KBM-7 (cell line): ENCODE measurements around the gene APH1A.
A peak's percentile ranks its signal among the peaks of the same experiment; 100 is the strongest.
"Not testable (repeated sequence)": the region's sequence is repeated elsewhere in the genome, so short reads cannot be mapped to it uniquely, and the experiment has no call there.

Source experiments
- DNase-seq: peaks from one replicate; pipeline ENCODE4 v3.0.0-alpha.2; 2015
- in situ Hi-C: fragments of 300-500 bp; cut with MboI; formaldehyde crosslinking; loops from 2 replicates; pipeline ENCODE4 v1.14.3; 2020; ENCODE audit warnings: low sequenced_read_pairs, low pct_unique_long_range_greater_than_20kb, mixed read lengths

The APH1A gene

DNA sequence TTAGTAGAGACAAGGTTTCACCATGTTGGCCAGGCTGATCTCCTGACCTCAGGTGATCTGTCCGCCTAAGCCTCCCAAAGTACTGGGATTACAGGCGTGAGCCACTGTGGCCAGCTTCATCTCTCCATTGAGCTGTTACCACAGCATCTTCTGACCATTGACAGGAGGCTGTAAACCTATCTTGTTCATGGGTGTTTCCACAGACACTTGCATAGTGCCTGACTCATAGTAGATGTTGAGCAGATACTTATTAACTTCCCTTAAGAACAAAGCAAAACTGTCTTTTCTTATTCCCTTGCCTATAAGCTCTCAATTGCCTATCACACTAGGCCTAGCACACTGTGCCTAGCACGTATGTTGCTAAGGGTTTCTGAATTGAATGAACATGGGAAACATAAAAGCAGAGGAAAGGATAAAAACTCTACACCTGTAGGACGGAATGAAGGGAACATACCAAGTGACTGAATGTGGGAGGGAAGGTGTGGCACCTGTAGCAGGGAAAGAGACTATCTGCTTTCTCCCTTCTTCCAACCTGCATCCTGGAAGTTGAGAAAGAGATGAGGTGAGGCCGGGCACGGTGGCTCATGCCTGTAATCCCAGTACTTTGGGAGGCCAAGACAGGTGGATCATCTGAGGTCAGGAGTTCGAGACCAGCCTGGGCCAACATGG lies 2.6 kb upstream of the APH1A start:
- in situ Hi-C loops = no loop called here
- no peak for DNase-seq

DNA sequence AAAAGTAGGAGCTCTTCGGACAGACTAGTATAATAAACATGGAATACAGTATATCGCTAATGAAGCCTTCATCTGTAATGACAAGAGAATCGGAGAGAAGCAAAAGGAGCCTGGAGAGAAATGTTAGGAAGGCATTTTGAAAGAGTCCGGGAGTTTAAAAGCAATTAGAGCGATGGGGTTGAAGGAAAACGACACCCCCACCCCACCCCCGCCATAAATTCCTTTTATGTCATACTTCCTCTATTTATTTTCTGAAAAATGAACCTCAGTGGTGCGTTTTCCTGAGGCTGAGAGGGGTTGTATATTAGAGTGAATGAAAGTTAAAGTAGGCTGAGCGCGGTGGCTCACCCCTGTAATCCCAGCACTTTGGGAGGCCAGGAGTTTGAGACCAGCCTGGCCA lies 635 bp upstream of the APH1A start:
- no peak for DNase-seq
- in situ Hi-C loops = no loop called here

DNA sequence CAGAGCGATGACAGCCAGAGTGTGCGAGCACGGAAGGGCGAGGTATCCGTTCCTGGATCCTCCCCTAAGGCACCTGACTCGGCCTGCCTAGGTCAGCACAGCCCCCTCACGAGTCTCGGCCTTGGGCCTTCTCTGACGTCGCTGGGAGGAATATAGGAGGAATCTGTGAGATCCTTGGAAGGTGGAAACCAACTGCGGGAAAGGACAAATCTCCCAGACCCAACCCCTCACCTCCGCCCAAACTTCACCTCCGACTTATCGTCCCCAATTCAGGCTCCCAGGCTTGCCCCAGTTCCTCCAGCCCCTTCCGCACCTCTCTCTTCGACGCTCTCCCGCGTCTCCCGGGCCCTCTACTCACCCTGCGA lies 494 bp downstream of the APH1A start:
- in situ Hi-C loops = no loop called here
- DNase-seq = peak; percentile 28

DNA sequence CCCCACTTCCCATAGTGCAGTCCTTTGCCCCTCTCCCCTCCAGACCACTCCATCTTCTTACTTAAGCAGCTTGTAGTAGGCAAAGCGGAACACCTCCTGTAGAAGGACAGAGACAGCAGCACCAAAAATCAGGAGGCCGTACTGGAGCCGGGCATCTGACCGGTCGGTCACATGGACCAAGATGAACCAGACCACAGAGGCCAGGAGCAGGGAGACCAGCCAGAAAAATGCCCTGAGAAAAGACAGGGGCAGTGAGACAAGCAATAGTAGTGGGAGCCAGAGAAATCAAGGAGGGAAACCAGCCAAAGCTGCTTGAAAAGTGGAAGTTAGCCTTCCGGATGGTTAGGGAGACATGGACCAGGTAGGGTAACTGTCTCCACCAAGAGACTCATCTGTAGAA lies 920 bp downstream of the APH1A start:
- in situ Hi-C loops = no loop called here

DNA sequence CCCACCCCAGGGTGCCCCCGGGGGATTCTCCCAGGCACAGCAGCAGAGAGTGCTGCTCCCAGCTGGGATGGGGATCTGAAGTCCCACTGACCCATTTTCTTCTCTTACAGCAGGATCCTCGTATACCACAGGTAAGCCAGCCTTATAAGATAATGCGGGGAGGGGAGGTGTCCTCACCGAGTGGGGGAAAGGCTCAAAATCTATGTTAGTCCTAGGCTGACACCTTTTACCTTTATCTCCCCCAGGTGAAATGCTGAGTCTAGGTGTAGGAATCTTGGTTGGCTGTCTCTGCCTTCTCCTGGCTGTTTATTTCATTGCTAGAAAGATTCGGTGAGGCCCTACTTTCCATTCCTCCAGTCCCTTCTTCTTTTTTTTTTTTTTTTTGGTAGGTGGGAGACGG lies 5.3 kb downstream of the APH1A start:
- DNase-seq = no peak
- in situ Hi-C loops = no loop called here

More for the DNA sequence above, 920 bp downstream of the APH1A start:
- no peak for DNase-seq

DNA sequence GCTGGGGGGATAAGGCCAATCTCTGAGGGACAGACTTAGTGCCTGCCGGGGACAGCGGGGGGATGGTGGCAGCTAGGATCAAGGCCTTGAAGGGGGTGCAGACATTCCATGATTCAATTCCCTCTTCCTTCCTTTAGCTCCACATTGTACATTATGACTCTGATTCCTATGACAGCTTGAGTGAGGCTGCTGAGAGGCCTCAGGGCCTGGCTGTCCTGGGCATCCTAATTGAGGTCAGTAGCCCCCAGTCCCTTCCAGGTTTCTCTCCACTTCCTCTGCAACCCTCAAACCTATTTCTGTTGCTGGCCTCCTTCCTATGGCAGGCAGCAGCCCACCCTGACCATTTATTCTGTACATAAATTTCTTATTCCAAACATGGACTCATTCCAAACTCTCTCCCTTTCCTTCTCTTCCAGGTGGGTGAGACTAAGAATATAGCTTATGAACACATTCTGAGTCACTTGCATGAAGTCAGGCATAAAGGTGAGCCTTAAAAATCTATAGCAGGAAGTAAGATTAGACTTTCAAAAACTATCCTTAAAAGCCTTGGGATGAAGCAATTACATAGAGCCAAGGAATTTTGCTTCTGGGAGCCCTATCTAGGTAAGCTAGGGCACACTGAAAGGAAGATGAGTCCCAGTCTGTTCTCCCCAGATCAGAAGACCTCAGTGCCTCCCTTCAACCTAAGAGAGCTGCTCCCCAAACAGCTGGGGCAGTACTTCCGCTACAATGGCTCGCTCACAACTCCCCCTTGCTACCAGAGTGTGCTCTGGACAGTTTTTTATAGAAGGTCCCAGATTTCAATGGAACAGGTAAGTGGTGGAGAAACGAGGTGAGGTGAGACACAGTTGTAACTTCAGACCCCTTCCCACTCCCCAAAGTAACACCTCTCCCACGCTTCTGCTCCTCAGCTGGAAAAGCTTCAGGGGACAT lies 6.2 kb downstream of the APH1A start:
- in situ Hi-C loops = no loop called here
- no peak for DNase-seq

DNA sequence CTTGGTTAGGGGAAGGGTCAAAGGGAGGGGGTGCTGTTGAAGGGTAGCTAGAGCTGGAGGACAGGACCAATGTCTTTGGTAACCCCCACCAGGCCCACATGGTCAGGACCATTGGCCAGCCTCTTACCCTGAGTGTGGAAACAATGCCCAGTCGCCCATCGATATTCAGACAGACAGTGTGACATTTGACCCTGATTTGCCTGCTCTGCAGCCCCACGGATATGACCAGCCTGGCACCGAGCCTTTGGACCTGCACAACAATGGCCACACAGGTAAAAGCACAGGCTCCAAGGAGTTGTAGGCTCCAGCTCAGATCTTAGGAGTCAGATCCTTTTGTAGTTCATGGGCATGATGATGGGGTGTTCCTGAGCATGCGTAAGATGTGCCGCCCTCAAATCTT lies 7.4 kb downstream of the APH1A start:
- in situ Hi-C loops = no loop called here
- DNase-seq = no peak

DNA sequence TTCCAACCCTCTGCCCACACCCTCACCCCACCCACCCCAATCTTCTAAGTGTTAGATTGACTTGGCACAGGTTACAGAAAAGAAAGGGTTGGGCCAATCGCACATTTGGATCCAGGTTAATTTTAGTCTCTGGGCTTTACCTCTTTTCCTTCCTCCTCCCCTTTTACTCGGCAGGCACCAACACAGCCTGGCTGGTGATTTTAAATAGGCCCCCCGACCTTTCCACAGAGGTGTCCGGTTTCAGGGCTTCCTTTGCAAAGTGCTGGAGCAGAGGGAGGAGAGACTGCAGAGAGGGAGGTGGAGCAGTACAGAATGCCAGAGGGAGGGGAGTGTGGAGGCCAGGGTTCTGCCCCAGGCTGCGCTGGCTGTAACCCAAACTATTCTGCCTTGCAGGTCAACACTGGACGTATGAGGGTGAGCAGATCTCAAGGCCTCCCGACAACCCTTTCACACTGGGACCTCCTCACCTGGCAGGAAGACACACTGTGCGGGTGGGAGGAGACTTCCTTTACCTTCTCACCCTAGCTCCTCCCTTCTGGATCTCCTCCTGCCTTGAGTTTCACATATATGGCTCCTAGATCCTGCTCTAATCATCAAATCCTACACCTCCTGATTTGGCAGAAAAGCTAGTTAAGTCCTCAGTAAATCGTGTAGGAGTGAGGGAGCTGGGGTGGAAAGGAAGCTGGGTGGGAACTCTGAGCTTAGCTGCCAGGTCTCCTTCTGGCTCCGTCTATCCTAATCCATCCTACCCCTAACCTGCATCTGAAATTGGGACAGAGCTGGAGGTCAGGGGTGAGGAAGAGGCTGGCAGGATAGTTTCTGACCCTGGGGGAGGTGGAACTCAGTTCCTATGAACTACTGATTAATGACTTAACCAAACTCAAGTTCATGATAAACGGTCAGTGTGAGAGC lies 8.8 kb downstream of the APH1A start:
- in situ Hi-C loops = no loop called here
- DNase-seq = peak; percentile 62

DNA sequence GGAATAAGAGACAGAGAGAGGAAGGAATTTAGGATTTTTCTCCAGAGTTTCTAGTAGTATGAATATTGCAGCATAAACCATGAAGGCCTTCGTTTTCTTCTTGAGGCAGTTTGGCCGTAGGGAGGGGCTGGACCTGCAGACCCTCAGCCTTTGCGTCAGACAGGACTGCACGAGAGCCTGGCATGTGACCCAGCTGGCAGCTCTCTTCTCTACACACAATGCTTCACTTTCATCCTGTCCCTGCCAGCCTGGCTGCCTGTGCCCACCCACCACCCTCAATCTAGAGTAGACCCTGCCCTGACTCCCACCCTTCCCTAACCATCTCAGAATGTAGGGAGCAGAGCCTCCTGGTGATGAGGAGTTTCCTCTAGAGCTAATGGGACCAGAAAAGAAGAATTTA lies 9.6 kb downstream of the APH1A start:
- DNase-seq = no peak
- in situ Hi-C loops = no loop called here

DNA sequence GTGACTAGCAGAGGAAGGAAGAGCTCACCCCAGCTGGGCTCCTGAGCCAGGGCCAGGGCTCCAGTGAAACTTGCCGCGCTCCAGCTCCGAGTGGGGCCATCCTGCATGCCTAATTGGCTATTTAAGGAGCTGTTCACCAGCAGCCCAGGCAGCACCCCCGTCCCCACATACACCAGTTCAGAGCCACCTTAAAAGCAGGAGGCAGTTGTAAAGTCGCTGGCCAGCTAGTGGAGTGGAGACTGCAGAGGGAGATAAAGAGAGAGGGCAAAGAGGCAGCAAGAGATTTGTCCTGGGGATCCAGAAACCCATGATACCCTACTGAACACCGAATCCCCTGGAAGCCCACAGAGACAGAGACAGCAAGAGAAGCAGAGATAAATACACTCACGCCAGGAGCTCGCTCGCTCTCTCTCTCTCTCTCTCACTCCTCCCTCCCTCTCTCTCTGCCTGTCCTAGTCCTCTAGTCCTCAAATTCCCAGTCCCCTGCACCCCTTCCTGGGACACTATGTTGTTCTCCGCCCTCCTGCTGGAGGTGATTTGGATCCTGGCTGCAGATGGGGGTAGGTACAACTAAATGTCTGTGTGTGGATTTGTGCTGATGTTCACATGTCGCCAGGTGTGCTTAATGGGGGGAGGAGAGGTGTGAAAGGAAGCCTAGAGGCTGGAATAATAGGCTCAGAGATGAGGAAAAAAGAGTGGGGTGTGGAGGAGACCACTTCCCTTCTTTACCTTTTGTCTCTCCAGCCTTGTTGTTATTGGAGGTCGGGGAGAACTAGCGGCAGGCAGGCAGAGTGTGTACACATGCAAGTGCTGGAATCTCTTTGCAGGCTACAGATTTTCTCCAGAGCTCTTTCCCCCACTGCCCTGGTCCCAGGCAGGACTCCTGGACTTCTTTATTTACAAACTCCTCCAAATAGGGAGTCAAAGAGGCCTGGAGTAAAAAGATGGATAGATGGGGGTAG lies 10.9 kb downstream of the APH1A start, which contains the start of gene CA14:
TSS of gene CA14 (plus strand) at position 151 of the 962 bp plus-strand sequence. CDS start at position 506, 355 bp downstream.
- in situ Hi-C loops = no loop called here

DNA sequence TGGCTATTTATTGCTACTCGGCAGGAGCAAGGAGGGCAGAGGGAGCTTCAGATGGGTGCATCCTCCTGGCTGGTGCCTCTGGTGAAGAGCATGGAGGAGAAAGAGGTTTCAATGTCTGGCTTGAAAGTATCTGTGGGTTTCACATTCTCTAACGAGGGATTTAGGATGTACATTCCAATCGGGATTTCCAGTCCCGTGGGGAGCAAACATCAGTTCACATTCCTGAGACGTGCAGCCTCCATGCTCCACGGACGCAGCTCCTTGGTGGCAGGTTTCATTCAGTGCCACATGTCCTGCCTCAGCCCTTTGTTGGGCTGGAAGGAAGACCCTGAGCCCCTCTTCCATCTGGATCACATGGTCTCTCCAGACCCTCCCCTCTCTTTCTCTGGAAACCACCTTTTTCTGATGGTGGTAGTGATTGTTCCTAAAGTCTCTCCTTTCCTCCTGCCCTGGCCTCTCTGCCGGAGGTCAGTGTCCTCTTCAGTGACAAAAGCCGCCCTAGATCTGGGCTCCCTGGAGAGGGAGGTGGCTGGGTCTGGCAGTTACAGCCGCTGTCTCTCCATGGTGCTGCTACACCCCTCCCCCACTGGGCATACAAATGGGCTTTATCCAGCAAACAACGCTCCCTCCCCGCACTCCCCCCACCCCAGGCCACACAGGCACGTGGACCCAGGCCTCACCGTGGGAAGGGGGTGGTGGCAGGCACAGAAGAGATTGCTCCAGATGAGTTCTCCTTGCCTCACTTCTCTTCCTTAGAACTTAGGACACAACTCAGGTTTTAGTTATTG lies 12.1 kb downstream of the APH1A start:
- no peak for DNase-seq
- in situ Hi-C loops = no loop called here

More for the DNA sequence above, 10.9 kb downstream of the APH1A start, which contains the start of gene CA14:
- no peak for DNase-seq

DNA sequence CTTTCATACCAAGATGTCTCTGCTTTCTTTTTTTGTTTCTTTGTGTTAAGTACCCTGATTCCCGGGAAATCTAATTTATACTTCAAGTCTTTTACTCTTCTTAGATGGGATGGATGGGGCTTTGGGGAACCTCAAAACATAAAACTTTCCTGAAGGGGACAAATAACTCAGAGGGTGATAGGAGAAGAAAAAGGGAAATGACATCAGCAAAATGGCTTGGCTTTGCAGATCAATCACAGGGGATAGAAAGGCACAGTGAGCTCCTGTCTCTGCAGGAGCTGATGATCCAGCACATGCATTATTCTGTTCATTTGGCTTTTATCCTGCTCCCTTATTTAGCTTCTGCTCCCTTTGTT lies 12.6 kb downstream of the APH1A start:
- in situ Hi-C loops = no loop called here
- no peak for DNase-seq

DNA sequence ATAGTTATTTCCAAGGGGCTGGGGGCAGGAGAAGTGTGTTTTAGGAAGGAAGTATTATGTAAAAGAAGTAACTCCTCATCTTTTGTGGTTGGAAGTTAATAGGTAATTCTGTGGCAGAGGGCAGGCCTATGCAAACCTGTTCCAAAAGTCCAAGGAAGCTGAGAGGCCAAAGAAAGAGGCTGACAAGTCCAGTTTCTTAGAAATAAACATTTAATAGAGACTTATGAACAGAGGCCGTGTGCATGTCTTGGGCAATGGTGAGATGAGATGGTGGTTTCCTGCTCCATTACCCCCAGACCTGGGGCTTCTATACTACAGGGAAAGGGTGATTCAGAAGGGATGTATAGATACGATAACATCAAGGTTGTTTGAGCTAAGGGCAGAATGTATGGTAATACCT lies 18.9 kb downstream of the APH1A start:
- peak; percentile 49 for DNase-seq
- in situ Hi-C loops = no loop called here

DNA sequence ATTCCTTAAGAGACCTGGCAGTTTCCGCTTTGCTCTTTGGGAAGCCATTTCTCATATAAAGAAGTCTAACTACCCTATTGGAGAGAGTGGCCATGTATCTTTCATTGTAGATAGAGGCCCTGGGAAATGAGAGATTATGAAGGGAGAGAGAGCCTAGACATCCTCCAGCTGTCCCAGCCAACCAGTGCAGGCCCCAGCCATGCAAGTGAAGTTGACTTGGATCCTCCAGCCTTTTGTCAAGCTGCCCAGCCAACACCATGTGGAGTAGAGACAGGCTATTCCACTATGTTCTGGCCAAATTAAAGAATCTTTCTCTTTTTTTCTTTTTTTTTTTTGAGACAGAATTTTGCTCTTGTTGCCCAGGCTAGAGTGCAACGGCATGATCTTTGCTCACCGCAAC lies 25.8 kb downstream of the APH1A start:
- DNase-seq = no peak
- in situ Hi-C loops = no loop called here

DNA sequence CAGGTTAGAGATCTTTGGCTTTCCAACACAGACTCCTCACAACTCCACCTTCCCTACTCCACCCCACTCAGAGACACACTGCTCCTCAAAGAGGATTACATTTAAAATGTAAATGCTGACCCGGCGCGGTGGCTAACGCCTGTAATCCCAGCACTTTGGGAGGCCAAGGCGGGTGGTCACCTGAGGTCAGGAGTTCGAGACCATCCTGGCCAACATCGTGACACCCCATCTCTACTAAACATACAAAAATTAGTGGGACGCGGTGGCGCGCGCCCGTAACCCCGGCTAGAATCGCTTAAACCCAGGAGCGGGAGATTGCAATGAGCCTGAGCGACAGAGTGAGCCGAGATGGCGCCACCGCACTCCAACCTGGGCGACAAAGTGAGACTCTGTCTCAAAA lies 31.1 kb downstream of the APH1A start:
- in situ Hi-C loops = no loop called here

DNA sequence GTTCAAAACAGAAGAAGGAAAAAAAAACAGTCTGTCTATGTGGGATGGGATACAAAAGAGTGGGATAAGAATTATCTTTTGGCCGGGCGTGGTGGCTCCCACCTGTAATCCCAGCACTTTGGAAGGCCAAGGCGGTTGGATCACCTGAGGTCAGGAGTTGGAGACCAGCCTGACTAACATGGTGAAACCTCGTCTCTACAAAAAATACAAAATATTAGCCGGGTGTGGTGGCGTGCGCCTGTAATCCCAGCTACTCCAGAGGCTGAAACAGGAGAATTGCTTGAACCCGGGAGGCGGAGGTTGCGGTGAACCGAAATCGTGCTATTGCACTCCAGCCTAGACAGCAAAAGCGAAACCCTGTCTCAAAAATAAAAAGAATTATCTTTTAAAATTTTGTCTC lies 31.6 kb downstream of the APH1A start:
- DNase-seq, in situ Hi-C loops: not testable (repeated sequence)

More for the DNA sequence above, 31.1 kb downstream of the APH1A start:
- DNase-seq = no peak

DNA sequence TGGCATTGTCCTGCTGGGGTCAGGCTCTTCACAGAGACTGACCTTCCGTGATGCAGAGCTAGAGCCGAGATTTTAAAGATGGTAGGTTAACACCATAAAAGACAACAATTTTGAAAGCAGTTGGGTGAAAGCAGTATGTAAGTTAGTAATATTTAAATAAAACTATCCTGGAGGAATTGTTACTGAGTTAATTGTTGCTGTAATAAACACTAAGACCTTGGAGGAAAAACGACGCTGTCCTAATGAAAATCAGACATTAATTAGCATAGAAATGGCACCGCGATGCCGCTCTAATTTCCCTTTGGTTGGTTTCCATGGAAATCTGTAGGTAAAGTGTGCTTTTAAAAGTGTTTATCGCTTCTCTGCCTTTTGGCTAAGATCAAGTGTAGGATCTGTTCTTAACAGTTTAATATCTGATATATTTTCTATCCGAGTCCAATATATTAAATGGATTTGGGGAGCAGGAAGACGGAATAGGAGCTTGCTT lies 32.2 kb downstream of the APH1A start:
- in situ Hi-C loops = no loop called here
- no peak for DNase-seq
